GM12864 (cell line): ENCODE data around the gene FBL.

Source experiments
- DNase-seq: peaks from one replicate; pipeline ENCODE4 v3.0.0-alpha.2; 2011; ENCODE audit warnings: low read depth
- H3K4me3 ChIP-seq: 2 replicates; pipeline ENCODE4 v1.5.1; 2011; ENCODE audit warnings: mild to moderate bottlenecking, low read depth, low read length, control low read depth
- CTCF ChIP-seq: IDR thresholded peaks from 2 replicates; pipeline ENCODE4 v1.5.1; 2011; ENCODE audit warnings: low read depth, mild to moderate bottlenecking, moderate library complexity, low read length, control low read depth, inconsistent platforms; ENCODE audit errors: missing control alignments

The FBL gene

GRCh38 chr19:39846678-39847486 is 703 bp upstream of the FBL start:
- DNase-seq = no peak
- H3K4me3 ChIP-seq = peak overlapping the region; percentile 82
- TF ChIP-seq CTCF = no peak

- peak; percentile 21 for TF ChIP-seq CTCF
- no peak for DNase-seq
- H3K4me3 ChIP-seq = peak overlapping the region; percentile 82
Measured at GRCh38 chr19:39845584-39845932, 621 bp downstream of the FBL start.

- TF ChIP-seq CTCF = no peak
- no peak for DNase-seq
Measured at GRCh38 chr19:39845172-39845571, 1.0 kb downstream of the FBL start.

GRCh38 chr19:39843919-39844793 is 2.0 kb downstream of the FBL start:
- peak overlapping the region; percentile 82 for H3K4me3 ChIP-seq
- peak; percentile 34 for DNase-seq
- TF ChIP-seq CTCF = peak; percentile 64

More at GRCh38 chr19:39845172-39845571, 1.0 kb downstream of the FBL start:
- H3K4me3 ChIP-seq = peak overlapping the region; percentile 82

GRCh38 chr19:39842693-39843435 is 3.3 kb downstream of the FBL start:
- no peak overlapping the region for H3K4me3 ChIP-seq
- TF ChIP-seq CTCF = no peak

GRCh38 chr19:39841041-39841440 is 5.1 kb downstream of the FBL start:
- H3K4me3 ChIP-seq = no peak overlapping the region
- no peak for TF ChIP-seq CTCF
- DNase-seq = no peak

More at GRCh38 chr19:39842693-39843435, 3.3 kb downstream of the FBL start:
- no peak for DNase-seq
